HL-60 (cell line): Measurements from ENCODE around the gene PKD1L1.

ENCODE experiments used
- DNase-seq, 2 experiments: peaks; one replicate each; pipeline ENCODE4 v3.0.0-alpha.2; 2010 to 2020; ENCODE audit warnings: low read depth in 1 of 2, low spot score in 1 of 2
- H3K27ac ChIP-seq: fragments of 250-450 bp; sonication (Bioruptor Pico); replicated peaks from 2 replicates; pipeline ENCODE4 v1.5.1; 2020; ENCODE audit warnings: mild to moderate bottlenecking, moderate library complexity
- H3K27me3 ChIP-seq: fragments of 250-450 bp; sonication (Bioruptor Pico); 2 replicates; pipeline ENCODE4 v1.5.1; 2021; ENCODE audit warnings: mild to moderate bottlenecking, moderate library complexity; ENCODE audit not compliant: insufficient read depth, poor library complexity, severe bottlenecking
- H3K4me3 ChIP-seq: replicated peaks from 2 replicates; pipeline ENCODE4 v1.5.1; 2011; ENCODE audit warnings: mild to moderate bottlenecking, control low read depth, low read length; ENCODE audit not compliant: insufficient read depth
- CTCF ChIP-seq: IDR thresholded peaks from one replicate; pipeline ENCODE4 v1.5.1; 2011; ENCODE audit warnings: low read length, control low read depth, inconsistent platforms; ENCODE audit not compliant: insufficient read depth
- GABPA ChIP-seq: IDR thresholded peaks from 2 replicates; pipeline ENCODE4 v1.6.1; 2012; ENCODE audit warnings: low read depth
- POLR2AphosphoS5 ChIP-seq: IDR thresholded peaks from 2 replicates; pipeline ENCODE4 v1.6.1; 2012; ENCODE audit warnings: low read depth
- REST ChIP-seq: IDR thresholded peaks from 2 replicates; pipeline ENCODE4 v1.6.1; 2012; ENCODE audit warnings: low read depth; ENCODE audit not compliant: insufficient replicate concordance
- SPI1 ChIP-seq: IDR thresholded peaks from 2 replicates; pipeline ENCODE4 v1.6.1; 2012; ENCODE audit warnings: low read depth, mild to moderate bottlenecking, borderline replicate concordance

Gene PKD1L1

GRCh38 chr7:47803846-47804245 lies 144.4 kb downstream of the PKD1L1 start:
- TF ChIP-seq CTCF (no peak), GABPA (no peak), SPI1 (no peak), REST (no peak), POLR2AphosphoS5 (no peak)
- DNase-seq = no peak
- H3K27me3 ChIP-seq = no peaks in the 10 kb centered on the region
- no peak overlapping the region for H3K4me3 ChIP-seq
- H3K27ac ChIP-seq = no peak overlapping the region

GRCh38 chr7:47803025-47803424 lies 145.2 kb downstream of the PKD1L1 start:
- no peak overlapping the region for H3K4me3 ChIP-seq
- H3K27ac ChIP-seq = no peak overlapping the region
- TF ChIP-seq SPI1 (no peak), POLR2AphosphoS5 (no peak), REST (no peak), GABPA (no peak), CTCF (no peak)
- DNase-seq = no peak
- no peaks in the 10 kb centered on the region for H3K27me3 ChIP-seq

GRCh38 chr7:47801423-47801822 lies 146.8 kb downstream of the PKD1L1 start:
- no peak overlapping the region for H3K4me3 ChIP-seq
- DNase-seq = no peak
- no peak overlapping the region for H3K27ac ChIP-seq
- TF ChIP-seq SPI1 = no peak
- TF ChIP-seq GABPA = no peak
- no peak for TF ChIP-seq CTCF
- no peak for TF ChIP-seq REST
- TF ChIP-seq POLR2AphosphoS5 = no peak
- no peaks in the 10 kb centered on the region for H3K27me3 ChIP-seq
